ENCODE data around the gene XKR7.

The XKR7 gene

DNA sequence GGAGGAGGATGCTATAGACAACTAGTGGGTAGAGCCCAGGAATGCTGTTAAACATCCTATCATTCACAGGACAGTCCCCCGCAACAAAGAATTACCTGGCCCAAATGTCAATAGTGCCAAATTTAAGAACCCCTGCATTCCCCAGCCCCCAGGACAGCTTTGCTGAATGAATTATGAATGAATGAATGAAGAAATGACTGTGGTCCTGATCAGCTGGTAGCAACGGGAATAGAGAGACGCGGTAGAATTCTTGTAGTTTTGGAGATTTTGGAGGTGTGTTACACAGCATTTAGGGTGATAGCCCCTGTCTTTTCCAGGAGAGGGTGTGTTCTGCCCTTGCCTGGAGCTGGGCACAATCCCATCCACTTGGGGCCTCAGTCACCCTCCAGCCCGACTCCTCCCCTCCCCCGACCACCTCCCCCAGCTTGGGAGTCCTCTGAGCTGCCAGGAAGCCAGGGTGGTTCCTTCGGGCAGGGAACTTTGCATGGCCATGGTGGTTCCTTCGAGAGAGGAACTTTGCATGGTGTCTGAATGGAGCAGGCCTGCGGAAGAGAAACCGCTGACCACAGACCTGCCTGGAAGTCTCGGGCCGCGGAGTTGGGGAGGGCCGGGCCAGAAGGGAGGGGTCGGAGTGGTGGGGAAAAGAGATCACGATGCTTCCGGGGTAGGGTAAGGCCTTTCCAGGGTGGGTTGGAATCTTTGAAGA lies 83.1 kb downstream of the XKR7 start:
- no peak for DNase-seq

DNA sequence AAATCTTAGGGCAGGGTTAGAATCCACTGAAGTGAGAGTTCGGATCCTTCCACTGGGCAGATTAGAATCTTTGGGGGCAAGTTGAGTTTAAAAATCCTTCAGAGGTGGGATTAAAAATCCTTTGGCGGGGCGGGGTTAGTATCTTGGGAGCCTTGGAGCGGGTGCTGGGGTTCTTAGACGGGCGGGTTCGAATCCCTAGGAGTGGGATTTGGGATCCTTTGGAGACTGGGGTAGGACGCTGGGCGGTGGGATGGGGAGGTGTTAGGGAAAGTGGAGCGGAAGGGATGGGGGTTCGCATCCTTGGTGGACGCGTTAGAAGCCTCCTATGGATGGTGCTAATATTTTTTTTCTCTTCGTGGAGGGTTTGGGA lies 83.8 kb downstream of the XKR7 start:
- DNase-seq: no peak

DNA sequence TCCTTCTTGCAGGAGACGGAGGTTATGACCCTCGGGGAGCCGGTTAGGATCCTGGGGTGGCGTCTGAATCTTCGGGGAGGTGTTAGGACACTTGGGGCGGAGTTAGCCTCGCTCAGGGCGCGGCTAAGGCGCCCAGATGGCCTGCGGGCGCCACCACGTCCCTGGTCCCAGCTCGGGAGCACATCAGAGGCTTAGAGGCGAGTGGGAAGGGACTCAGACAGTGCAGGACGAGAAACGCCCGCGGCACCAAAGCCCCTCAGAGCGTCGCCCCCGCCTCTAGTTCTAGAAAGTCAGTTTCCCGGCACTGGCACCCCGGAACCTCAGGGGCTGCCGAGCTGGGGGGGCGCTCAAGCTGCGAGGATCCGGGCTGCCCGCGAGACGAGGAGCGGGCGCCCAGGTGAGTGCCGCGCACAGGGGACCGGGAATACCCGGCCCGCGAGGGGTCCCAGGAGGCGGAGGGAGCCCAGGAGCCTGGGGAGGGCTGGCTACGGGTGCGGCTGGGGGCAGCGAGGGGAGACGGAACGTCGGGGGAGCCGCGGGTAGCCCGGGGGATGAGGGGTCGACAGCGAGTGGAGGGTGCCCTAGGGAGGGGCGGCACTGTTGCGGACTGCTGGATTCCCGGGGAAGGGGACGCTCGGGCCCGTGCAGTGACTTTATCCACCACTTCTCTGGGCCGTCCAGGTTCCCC lies 84.3 kb downstream of the XKR7 start, which contains the start of gene HCK:
HCK (plus strand) TSS at position 153 of the 688 bp plus-strand sequence.
- DNase-seq: no peak

DNA sequence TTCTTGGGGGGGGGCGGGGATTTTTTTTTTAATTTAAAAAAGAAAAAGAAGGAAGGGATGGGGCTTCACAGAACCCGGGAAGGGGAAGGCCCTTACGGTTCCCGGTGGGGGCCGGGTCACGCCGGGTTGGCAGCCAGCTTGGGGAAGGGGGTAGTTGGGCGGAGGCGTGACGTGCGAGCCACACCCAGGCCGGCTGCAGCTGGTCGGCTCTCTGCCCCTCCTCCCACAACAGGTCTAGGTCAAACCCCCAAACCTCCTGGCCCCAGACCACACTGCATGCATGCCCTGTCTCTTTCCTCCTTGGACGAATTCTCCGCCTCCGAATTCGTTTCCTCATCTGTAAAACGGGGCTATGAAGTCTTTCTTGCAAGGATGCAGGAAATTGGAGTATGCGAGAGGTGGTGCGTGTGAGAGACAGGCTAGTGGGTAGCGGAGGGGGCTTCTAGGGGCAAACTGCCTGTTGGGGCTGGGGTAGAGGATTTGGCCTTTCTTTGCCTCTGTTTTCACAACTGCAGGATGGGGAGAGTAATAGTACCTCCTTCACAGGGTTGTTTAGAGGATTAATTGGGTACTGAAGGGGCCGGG lies 84.9 kb downstream of the XKR7 start:
- DNase-seq: no peak
